HEK293 (cell line): Measurements from ENCODE around the gene UPP1.

Experiments used
- CTCF ChIA-PET: fragments of 350-600 bp; formaldehyde crosslinking; extraction: SDS; loops from one replicate; lab custom pipeline; 2021; ENCODE audit warnings: antibody characterized with exemption; lab: Yijun Ruan, JAX
- POLR2A ChIA-PET: fragments of 300-600 bp; formaldehyde crosslinking; extraction: SDS; loops from one replicate; lab custom pipeline; 2020; ENCODE audit warnings: antibody characterized with exemption, inconsistent platforms; lab: Yijun Ruan, JAX
- H3K27ac ChIP-seq: fragments of 200-500 bp; sonication (Bioruptor generic); 2 replicates; pipeline ENCODE4 v1.5.1; 2014; ENCODE audit warnings: low read depth, low read length, control low read depth, inconsistent platforms; ENCODE audit errors: extremely low read depth
- H3K36me3 ChIP-seq, 2 experiments: fragments of 200-500 bp in 1 of 2; sonication (Bioruptor generic) in 1 of 2; 1 replicate in 1 of 2; 2 replicates in 1 of 2; pipeline ENCODE4 v1.5.1; 2014 to 2017; ENCODE audit warnings: inconsistent platforms in 2 of 2, low read length in 2 of 2; ENCODE audit not compliant: control insufficient read depth in 2 of 2, insufficient read depth in 1 of 2
- H3K4me1 ChIP-seq: fragments of 200-500 bp; sonication (Bioruptor generic); 2 replicates; pipeline ENCODE4 v1.5.1; 2014; ENCODE audit warnings: mild to moderate bottlenecking, low read length, inconsistent platforms; ENCODE audit not compliant: control insufficient read depth, insufficient read depth
- H3K4me3 ChIP-seq: 2 replicates; pipeline ENCODE4 v1.5.1; 2011; ENCODE audit warnings: low read depth, mild to moderate bottlenecking, control low read depth, low read length, moderate library complexity
- H3K9me3 ChIP-seq: fragments of 200-500 bp; sonication (Bioruptor generic); 2 replicates; pipeline ENCODE4 v1.5.1; 2014; ENCODE audit warnings: low read depth, low read length, inconsistent platforms; ENCODE audit not compliant: control insufficient read depth, insufficient read depth
- GLI2 ChIP-seq: fragments of 450-650 bp; formaldehyde crosslinking; IDR thresholded peaks from 2 replicates; pipeline ENCODE4; 2017; ENCODE audit warnings: missing biosample characterization, missing genetic modification characterization, low read depth, borderline replicate concordance
- HIC1 ChIP-seq: fragments of 450-650 bp; formaldehyde crosslinking; IDR thresholded peaks from 2 replicates; pipeline ENCODE4 v1.5.1; 2016; ENCODE audit warnings: missing biosample characterization, missing genetic modification characterization
- SALL2 ChIP-seq: fragments of 450-650 bp; formaldehyde crosslinking; IDR thresholded peaks from 2 replicates; pipeline ENCODE4 v1.5.0; 2017; ENCODE audit warnings: missing biosample characterization, mild to moderate bottlenecking, missing genetic modification characterization, borderline replicate concordance
- SP7 ChIP-seq: fragments of 450-650 bp; formaldehyde crosslinking; IDR thresholded peaks from 2 replicates; pipeline ENCODE4 v1.5.1; 2016; ENCODE audit warnings: missing biosample characterization, missing genetic modification characterization
- ZBTB17 ChIP-seq: fragments of 450-650 bp; formaldehyde crosslinking; IDR thresholded peaks from 2 replicates; pipeline ENCODE4 v1.5.1; 2016; ENCODE audit warnings: missing biosample characterization, missing genetic modification characterization
- ZBTB44 ChIP-seq: fragments of 450-650 bp; IDR thresholded peaks from 2 replicates; pipeline ENCODE4 v1.5.1; 2018; ENCODE audit warnings: missing biosample characterization, mild to moderate bottlenecking, missing genetic modification characterization
- ZFHX2 ChIP-seq: fragments of 450-650 bp; formaldehyde crosslinking; conservative IDR thresholded peaks from 2 replicates; pipeline ENCODE4 v1.5.1; 2016; ENCODE audit warnings: missing biosample characterization, missing genetic modification characterization
- ZFP69B ChIP-seq: fragments of 450-650 bp; formaldehyde crosslinking; IDR thresholded peaks from 2 replicates; pipeline ENCODE4 v1.5.1; 2016; ENCODE audit warnings: missing biosample characterization, missing genetic modification characterization
- ZNF10 ChIP-seq: fragments of 450-650 bp; formaldehyde crosslinking; IDR thresholded peaks from 2 replicates; pipeline ENCODE4 v1.5.1; 2017; ENCODE audit warnings: missing biosample characterization, missing genetic modification characterization
- ZNF114 ChIP-seq: fragments of 450-650 bp; formaldehyde crosslinking; IDR thresholded peaks from 2 replicates; pipeline ENCODE4 v1.5.0; 2017; ENCODE audit warnings: missing biosample characterization, missing genetic modification characterization
- ZNF138 ChIP-seq: fragments of 450-650 bp; formaldehyde crosslinking; IDR thresholded peaks from 2 replicates; pipeline ENCODE4 v1.5.1; 2016; ENCODE audit warnings: missing biosample characterization, missing genetic modification characterization, borderline replicate concordance
- ZNF155 ChIP-seq: fragments of 450-650 bp; formaldehyde crosslinking; IDR thresholded peaks from 2 replicates; pipeline ENCODE4 v1.5.1; 2016; ENCODE audit warnings: missing biosample characterization, missing genetic modification characterization
- ZNF157 ChIP-seq: fragments of 450-650 bp; formaldehyde crosslinking; IDR thresholded peaks from 2 replicates; pipeline ENCODE4 v1.5.1; 2016; ENCODE audit warnings: missing biosample characterization, missing genetic modification characterization
- ZNF18 ChIP-seq: fragments of 450-650 bp; formaldehyde crosslinking; IDR thresholded peaks from 2 replicates; pipeline ENCODE4 v1.5.1; 2016; ENCODE audit warnings: missing biosample characterization, missing genetic modification characterization
- ZNF223 ChIP-seq: fragments of 450-650 bp; formaldehyde crosslinking; IDR thresholded peaks from 2 replicates; pipeline ENCODE4 v1.5.1; 2016; ENCODE audit warnings: missing biosample characterization, missing genetic modification characterization
- ZNF311 ChIP-seq: fragments of 450-650 bp; formaldehyde crosslinking; IDR thresholded peaks from 2 replicates; pipeline ENCODE4 v1.5.1; 2017; ENCODE audit warnings: missing biosample characterization, missing genetic modification characterization, borderline replicate concordance
- ZNF433 ChIP-seq: fragments of 450-650 bp; formaldehyde crosslinking; IDR thresholded peaks from 2 replicates; pipeline ENCODE4 v1.5.1; 2016; ENCODE audit warnings: missing biosample characterization, missing genetic modification characterization, low read depth
- ZNF548 ChIP-seq: fragments of 450-650 bp; formaldehyde crosslinking; IDR thresholded peaks from 2 replicates; pipeline ENCODE4 v1.5.1; 2016; ENCODE audit warnings: missing biosample characterization, missing genetic modification characterization
- ZNF639 ChIP-seq: fragments of 450-650 bp; formaldehyde crosslinking; IDR thresholded peaks from 2 replicates; pipeline ENCODE4 v1.5.1; 2016; ENCODE audit warnings: missing biosample characterization, missing genetic modification characterization
- ZNF707 ChIP-seq: fragments of 450-650 bp; formaldehyde crosslinking; IDR thresholded peaks from 2 replicates; pipeline ENCODE4 v1.5.1; 2016; ENCODE audit warnings: missing biosample characterization, missing genetic modification characterization
- ZNF777 ChIP-seq: fragments of 450-650 bp; formaldehyde crosslinking; IDR thresholded peaks from 2 replicates; pipeline ENCODE4 v1.5.1; 2017; ENCODE audit warnings: missing biosample characterization, missing genetic modification characterization, borderline replicate concordance
- TF ChIP-seq, protein P1 (sequence below): fragments of 450-650 bp; formaldehyde crosslinking; IDR thresholded peaks from 2 replicates; pipeline ENCODE4 v1.5.1; 2017; ENCODE audit warnings: missing biosample characterization, missing genetic modification characterization
- TF ChIP-seq, protein P2 (sequence below): fragments of 450-650 bp; formaldehyde crosslinking; conservative IDR thresholded peaks from 2 replicates; pipeline ENCODE4 v1.5.1; 2016; ENCODE audit warnings: low read depth, missing biosample characterization, missing genetic modification characterization

UPP1 gene

DNA sequence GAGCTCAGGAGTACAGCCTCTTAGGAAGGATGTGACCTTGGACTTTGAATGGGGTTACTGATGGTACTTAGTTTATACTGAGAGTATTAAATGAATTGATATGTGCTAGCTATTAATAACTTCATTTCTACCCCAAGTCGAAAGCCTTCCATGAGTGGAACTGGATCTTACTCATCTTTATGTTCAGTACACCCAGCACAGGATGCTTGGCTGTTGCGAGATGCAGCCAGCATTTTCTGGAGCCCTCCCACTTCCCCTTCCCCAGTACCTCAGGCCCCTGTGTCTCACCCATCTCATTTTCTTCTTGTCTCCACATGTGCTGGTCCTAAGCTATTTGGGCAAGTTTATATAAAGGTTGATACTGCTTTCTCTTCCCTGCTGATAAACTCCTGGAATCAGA is 7.2 kb downstream of the UPP1 start:
- ChIA-PET CTCF (interaction anchor here (1.0 to 1.7 kb wide), 3 partner anchors 12 to 107 kb away, joined by 3 to 7 read pairs (median 4); no protein-coding TSS in a partner anchor), POLR2A (no interaction called here)
- H3K4me1 ChIP-seq, result no peaks in the 10 kb centered on the region
- no peak overlapping the region for H3K4me3 ChIP-seq
- TF ChIP-seq ZNF157, result no peak
- TF ChIP-seq ZNF311 (tag by site-specific recombination), result no peak
- no peak for TF ChIP-seq ZBTB17 (tag by site-specific recombination)
- no peak for TF ChIP-seq ZBTB44 (tag by site-specific recombination)
- no peak for TF ChIP-seq ZNF707 (tag by site-specific recombination)
- TF ChIP-seq, protein P1, sequence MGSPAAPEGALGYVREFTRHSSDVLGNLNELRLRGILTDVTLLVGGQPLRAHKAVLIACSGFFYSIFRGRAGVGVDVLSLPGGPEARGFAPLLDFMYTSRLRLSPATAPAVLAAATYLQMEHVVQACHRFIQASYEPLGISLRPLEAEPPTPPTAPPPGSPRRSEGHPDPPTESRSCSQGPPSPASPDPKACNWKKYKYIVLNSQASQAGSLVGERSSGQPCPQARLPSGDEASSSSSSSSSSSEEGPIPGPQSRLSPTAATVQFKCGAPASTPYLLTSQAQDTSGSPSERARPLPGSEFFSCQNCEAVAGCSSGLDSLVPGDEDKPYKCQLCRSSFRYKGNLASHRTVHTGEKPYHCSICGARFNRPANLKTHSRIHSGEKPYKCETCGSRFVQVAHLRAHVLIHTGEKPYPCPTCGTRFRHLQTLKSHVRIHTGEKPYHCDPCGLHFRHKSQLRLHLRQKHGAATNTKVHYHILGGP (tag by site-specific recombination), result no peak
- TF ChIP-seq ZNF155 (tag by site-specific recombination), result no peak
- no peak for TF ChIP-seq ZNF10 (tag by site-specific recombination)
- TF ChIP-seq ZNF138 (tag by site-specific recombination), result no peak
- TF ChIP-seq GLI2 (tag by site-specific recombination), result no peak
- no peak for TF ChIP-seq ZNF223 (tag by site-specific recombination)
- TF ChIP-seq HIC1 (tag by site-specific recombination), result no peak
- no peak for TF ChIP-seq ZNF114 (tag by site-specific recombination)
- no peak for TF ChIP-seq ZNF548 (tag by site-specific recombination)
- TF ChIP-seq ZNF777 (tag by site-specific recombination), result no peak
- no peak for TF ChIP-seq ZFP69B (tag by site-specific recombination)
- TF ChIP-seq ZNF433 (tag by site-specific recombination), result no peak
- no peak for TF ChIP-seq ZNF18 (tag by site-specific recombination)
- H3K27ac ChIP-seq, result no peak overlapping the region
- peaks cover 5 to 72% of the 10 kb centered on the region in 2 experiments; a peak in 2 of 3 replicates for H3K36me3 ChIP-seq
- no peaks in the 10 kb centered on the region for H3K9me3 ChIP-seq

- no peak overlapping the region for H3K27ac ChIP-seq
- POLR2A ChIA-PET, result no interaction called here
- CTCF ChIA-PET, result no interaction called here
- H3K4me1 ChIP-seq, result no peaks in the 10 kb centered on the region
- H3K4me3 ChIP-seq, result no peak overlapping the region
- H3K9me3 ChIP-seq, result no peaks in the 10 kb centered on the region
- peaks cover 8 to 80% of the 10 kb centered on the region in 2 experiments; a peak in 2 of 3 replicates for H3K36me3 ChIP-seq
- TF ChIP-seq ZFHX2 (tag by site-specific recombination) (no peak), SALL2 (tag by site-specific recombination) (no peak), ZNF639 (tag by site-specific recombination) (no peak), SP7 (tag by site-specific recombination) (no peak), ZNF10 (tag by site-specific recombination) (no peak)
- TF ChIP-seq, protein P2, sequence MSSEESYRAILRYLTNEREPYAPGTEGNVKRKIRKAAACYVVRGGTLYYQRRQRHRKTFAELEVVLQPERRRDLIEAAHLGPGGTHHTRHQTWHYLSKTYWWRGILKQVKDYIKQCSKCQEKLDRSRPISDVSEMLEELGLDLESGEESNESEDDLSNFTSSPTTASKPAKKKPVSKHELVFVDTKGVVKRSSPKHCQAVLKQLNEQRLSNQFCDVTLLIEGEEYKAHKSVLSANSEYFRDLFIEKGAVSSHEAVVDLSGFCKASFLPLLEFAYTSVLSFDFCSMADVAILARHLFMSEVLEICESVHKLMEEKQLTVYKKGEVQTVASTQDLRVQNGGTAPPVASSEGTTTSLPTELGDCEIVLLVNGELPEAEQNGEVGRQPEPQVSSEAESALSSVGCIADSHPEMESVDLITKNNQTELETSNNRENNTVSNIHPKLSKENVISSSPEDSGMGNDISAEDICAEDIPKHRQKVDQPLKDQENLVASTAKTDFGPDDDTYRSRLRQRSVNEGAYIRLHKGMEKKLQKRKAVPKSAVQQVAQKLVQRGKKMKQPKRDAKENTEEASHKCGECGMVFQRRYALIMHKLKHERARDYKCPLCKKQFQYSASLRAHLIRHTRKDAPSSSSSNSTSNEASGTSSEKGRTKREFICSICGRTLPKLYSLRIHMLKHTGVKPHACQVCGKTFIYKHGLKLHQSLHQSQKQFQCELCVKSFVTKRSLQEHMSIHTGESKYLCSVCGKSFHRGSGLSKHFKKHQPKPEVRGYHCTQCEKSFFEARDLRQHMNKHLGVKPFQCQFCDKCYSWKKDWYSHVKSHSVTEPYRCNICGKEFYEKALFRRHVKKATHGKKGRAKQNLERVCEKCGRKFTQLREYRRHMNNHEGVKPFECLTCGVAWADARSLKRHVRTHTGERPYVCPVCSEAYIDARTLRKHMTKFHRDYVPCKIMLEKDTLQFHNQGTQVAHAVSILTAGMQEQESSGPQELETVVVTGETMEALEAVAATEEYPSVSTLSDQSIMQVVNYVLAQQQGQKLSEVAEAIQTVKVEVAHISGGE (tag by site-specific recombination), result no peak
Measured at GRCh38 chr7:48097521-48098231, 8.6 kb downstream of the UPP1 start.
